NCI-H2196 (cell line): ENCODE results near the gene TENT4B.

Source experiments
- DNase-seq: peaks from one replicate; lab custom pipeline; 2025; ENCODE audit not compliant: unreplicated experiment; lab: John Stamatoyannopoulos, UW

Gene TENT4B

GRCh38 chr16:50195276-50195675, 42.2 kb downstream of the TENT4B start:
- no peak for DNase-seq

- no peak for DNase-seq
These were observed 42.6 kb downstream of the TENT4B start for GRCh38 chr16:50195756-50196155.

DNA sequence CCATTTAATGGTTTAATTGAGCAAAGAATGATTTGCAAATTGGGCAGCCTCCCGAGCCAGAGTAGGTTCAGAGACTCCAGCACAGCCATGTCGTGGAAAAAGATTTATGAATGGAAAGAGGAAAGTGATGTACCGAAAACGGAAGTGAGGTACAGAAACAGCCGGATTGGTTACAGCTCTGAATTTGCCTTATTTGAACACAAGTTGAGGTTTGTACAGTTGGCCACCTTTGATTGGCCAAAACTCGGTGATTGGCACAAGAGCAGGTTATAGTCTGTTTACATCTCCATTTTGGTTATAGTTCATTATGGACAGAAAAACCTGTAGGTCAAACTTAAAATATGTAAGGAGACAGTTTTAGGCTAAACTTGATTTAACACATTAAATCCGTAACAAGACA, 44.5 kb downstream of the TENT4B start:
- DNase-seq = no peak

DNA sequence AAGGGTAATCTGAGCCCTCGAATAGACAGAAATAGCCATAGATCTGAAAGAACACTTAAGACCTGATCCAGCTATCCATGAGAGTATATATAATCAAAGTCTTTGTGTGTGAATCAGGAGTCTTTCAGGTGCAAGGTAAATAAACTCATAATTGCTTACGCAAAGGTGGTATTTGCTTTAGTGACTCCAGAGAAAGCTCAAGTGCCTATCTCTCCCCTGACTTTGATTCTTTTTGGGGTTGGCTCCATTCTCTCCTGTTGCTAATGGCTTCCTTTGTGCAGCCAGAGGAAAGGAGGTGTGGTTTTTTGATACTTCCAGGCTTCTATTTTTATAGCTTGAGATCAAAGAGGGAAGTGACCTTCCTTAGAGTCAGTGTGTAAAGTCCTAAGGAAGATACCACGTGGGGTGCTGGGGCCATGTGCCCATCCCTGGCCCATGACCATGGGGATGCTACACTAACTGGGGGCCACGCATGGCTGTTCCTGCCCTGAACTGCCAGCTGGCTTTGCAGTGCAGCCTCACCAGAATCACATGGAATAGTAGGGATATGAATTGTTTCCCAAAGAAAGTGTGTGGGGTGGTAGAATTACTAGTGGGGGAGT, 45.8 kb downstream of the TENT4B start:
- no peak for DNase-seq

DNA sequence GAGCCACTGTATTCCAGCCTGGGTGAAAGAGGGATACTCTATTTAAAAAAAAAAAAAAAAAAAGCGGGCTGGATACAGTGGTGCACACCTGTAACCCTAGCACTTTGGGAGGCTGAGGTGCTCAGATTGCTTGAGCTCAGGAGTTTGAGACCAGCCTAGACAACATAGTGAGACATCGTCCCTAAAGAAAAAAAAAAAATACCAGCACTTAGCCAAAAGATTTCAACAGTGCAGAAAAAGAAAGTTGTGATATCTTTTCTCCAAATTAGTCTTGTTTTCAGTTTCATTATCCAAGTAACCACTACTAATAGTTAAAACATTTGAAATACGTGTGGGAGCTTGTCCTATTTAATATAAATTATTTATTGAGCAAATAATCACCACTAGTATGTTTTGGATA, 48.7 kb downstream of the TENT4B start:
- no peak for DNase-seq

DNA sequence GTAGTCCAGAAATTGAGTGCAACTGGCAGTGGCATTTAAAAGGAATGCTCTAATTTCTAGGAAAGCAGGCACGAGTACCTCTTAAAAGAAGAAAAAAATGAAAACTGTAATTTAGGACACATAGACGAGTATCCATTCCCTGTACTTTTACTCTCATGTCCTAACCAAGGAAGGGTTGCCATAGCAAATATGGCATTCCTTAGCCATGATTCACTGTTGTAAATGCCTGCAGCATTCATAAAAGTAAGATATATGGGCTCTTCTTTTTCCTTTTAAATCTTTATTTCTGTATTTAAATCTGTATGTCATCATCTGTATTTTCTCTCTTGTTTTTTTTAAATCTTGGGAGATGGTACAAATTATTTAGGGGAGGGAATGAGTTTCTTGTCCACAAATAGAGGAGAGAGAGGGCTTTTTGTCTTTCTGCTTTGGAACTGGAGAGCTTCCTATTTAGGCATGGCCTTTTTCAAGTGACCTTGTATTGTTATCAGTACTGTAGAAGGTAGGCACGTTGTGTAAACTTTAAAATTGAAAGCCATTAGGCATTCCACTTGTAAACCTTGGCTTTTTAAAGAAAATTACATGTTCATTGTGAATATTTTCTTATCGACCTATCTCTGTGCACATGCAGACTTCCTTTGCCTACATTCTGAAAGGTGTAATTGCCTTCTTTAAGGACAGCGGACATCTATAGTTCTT, 50.0 kb downstream of the TENT4B start:
- DNase-seq = peak; percentile 1

DNA sequence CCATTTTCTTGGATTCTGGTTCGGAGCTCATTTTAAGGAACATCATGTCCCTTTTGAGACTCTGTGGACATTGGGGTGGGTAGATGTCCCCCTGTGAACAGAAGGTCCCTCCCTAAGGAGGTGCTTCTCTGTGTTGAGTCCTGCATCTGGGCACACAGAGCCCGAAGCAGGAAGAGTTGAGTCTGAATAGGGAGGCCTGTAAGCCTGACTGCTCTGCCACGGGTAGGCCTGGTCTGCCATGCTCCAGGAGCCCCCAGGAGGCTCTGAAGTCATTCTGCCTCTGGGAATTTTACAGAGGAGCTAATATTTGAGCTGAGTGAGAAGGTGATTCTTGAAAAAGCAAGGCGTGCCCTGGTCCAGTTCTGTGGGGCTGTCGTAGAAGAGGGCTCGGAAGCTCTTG, 50.6 kb downstream of the TENT4B start:
- DNase-seq = no peak

GRCh38 chr16:50204453-50205108, 51.5 kb downstream of the TENT4B start:
- DNase-seq = no peak

- no peak for DNase-seq
These were observed 54.5 kb downstream of the TENT4B start for GRCh38 chr16:50207652-50208051.

DNA sequence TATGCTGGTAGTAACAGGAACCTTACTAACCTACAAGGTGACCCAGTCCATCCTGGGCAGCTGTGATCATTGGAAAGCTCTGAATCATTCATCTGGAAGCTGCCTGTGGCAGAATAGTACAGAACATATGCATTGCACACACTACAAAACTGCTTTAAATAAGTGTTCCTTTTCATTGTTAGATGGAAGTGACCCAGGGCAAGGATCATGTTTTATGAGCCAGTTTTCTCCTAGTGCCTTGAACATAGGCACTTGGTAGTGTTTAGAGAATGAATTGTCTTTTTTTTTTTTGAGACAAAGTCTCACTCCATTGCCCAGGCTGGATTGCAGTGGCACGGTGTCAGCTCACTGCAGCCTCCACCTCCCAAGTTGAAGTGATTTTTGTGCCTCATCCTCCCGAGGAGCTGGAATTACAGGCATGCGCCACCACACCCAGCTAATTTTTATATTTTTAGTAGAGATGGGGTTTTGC, 55.4 kb downstream of the TENT4B start:
- DNase-seq = no peak

DNA sequence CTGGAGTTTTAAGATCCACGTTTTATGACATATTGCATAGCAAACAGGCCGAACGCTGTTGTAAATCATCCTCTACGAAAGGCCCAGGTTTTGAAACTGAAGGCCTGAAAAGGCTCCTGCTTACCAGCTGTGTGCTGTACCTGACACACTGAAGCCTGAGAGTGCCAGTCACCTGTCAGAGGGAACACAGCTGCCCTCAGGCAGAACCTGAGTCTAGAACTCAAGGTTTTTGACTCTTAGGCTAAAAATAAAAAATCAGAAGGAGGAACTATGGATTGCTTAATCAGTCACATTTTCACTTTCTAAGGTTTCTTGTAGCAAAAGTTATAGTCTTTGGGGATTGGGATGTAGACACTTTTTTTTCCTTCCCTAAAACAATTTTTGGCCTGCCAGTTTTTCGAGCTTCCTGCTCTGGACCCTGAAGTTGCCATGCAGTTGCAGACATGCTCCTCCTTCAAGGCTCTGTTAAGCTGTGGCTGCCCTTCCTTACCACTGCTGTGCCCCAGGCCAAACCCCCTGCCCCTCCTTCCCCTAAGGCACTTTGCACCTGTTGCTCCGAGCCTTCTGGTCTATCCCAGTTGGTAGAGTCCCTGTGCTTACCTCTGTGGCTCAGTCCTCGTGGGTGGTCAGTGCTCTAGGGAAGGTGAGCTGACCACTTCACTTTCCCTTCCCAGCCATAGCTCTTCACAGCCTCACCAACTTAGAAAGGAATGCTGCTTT, 56.6 kb downstream of the TENT4B start:
- no peak for DNase-seq

- DNase-seq = peak; percentile 57
These were observed 57.3 kb downstream of the TENT4B start for GRCh38 chr16:50210266-50211038.

GRCh38 chr16:50213939-50214519, 60.9 kb downstream of the TENT4B start:
- DNase-seq = peak; percentile 12

DNA sequence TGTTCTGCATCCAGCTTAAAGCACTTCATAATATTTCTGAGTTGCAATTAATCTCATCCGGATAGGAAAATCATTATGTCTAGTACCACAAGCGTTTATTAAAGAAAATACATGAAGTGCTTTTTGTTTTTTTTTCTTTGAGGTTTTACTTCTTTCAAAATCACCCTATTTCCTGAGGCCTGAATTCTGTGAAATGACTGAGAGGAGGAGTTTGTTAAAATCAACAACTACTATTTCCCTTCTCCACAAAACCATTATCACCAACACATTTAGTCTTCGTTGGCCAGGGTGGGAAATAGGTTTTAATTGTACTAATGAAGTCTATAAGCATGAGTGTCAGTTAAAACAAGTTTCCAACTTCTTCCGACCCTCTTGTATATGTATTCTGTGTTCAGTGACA, 62.6 kb downstream of the TENT4B start:
- DNase-seq = no peak

GRCh38 chr16:50216231-50216630, 63.1 kb downstream of the TENT4B start:
- no peak for DNase-seq

- no peak for DNase-seq
These were observed 66.4 kb downstream of the TENT4B start for GRCh38 chr16:50219402-50219975.

- no peak for DNase-seq
These were observed 71.2 kb downstream of the TENT4B start for GRCh38 chr16:50224286-50224685.

GRCh38 chr16:50227120-50227519, 74.0 kb downstream of the TENT4B start:
- no peak for DNase-seq

GRCh38 chr16:50227665-50228064, 74.6 kb downstream of the TENT4B start:
- no peak for DNase-seq

DNA sequence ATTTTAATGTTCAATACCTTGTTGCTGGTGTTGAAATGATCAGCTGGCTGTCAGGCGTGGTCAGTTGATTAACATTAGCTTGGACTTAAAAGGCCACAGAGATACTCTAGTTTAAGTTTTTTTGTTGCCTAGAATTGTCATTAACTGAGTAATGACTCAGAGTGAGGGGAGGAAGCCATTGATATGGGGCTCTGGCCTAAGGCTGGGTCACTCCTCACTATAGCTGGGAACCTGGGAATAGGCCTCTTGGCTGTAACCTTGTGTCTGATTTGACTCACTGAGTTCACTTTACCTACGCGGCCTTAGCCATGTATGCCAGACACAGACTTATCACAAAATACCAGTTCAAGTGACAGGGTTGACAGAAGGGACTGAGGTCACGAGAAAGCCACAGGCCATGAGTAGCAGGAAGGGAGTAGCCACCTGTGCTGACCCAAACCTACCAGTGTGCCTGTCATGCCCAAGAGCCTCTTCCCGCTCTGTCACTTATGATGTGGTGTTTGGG, 75.3 kb downstream of the TENT4B start:
- no peak for DNase-seq
